GM18951 (cell line): Measurements from ENCODE around the gene AK9.
"Not testable (repeated sequence)": the region's sequence is repeated elsewhere in the genome, so short reads cannot be mapped to it uniquely, and the experiment has no call there.

Experiments
- POLR2A ChIP-seq: IDR thresholded peaks from 4 replicates; pipeline ENCODE4 v1.6.1; 2011; ENCODE audit warnings: mild to moderate bottlenecking; ENCODE audit not compliant: insufficient read length, insufficient read depth; ENCODE audit errors: extremely low read depth
- in situ Hi-C: fragments of 300-500 bp; cut with MboI; formaldehyde crosslinking; loops from one replicate; pipeline ENCODE4 v1.12.0; 2022; ENCODE audit warnings: low sequenced_read_pairs, mixed read lengths, inconsistent platforms; ENCODE audit not compliant: unreplicated experiment

Gene AK9

GRCh38 chr6:109472132-109472995 is 218.6 kb downstream of the AK9 start:
- in situ Hi-C loops: no loop called here
- no peak for TF ChIP-seq POLR2A

GRCh38 chr6:109471105-109471810 is 219.7 kb downstream of the AK9 start:
- TF ChIP-seq POLR2A: no peak

GRCh38 chr6:109469591-109470189 is 221.3 kb downstream of the AK9 start:
- TF ChIP-seq POLR2A: no peak
- in situ Hi-C loops: no loop called here

More at GRCh38 chr6:109471105-109471810, 219.7 kb downstream of the AK9 start:
- in situ Hi-C loops: no loop called here

GRCh38 chr6:109467696-109468095 is 223.3 kb downstream of the AK9 start:
- TF ChIP-seq POLR2A: no peak
- in situ Hi-C loops: no loop called here

GRCh38 chr6:109466212-109466923 is 224.6 kb downstream of the AK9 start:
- in situ Hi-C loops: no loop called here
- TF ChIP-seq POLR2A: no peak

- in situ Hi-C loops: no loop called here
- no peak for TF ChIP-seq POLR2A
Measured at GRCh38 chr6:109465772-109466171, 225.2 kb downstream of the AK9 start.

GRCh38 chr6:109461733-109462526 is 229.1 kb downstream of the AK9 start:
- in situ Hi-C loops: no loop called here

GRCh38 chr6:109461205-109461604 is 229.8 kb downstream of the AK9 start:
- in situ Hi-C loops: not testable (repeated sequence)

More at GRCh38 chr6:109461733-109462526, 229.1 kb downstream of the AK9 start:
- TF ChIP-seq POLR2A: no peak

GRCh38 chr6:109460161-109460829 is 230.7 kb downstream of the AK9 start:
- in situ Hi-C loops: no loop called here
- no peak for TF ChIP-seq POLR2A

- in situ Hi-C loops: no loop called here
- TF ChIP-seq POLR2A: no peak
Measured at GRCh38 chr6:109458774-109459531, 232.0 kb downstream of the AK9 start.

- TF ChIP-seq POLR2A: no peak
- in situ Hi-C loops: no loop called here
Measured at GRCh38 chr6:109457562-109457996, 233.4 kb downstream of the AK9 start.
